ENCODE data around the gene TCF7L2.

DNA sequence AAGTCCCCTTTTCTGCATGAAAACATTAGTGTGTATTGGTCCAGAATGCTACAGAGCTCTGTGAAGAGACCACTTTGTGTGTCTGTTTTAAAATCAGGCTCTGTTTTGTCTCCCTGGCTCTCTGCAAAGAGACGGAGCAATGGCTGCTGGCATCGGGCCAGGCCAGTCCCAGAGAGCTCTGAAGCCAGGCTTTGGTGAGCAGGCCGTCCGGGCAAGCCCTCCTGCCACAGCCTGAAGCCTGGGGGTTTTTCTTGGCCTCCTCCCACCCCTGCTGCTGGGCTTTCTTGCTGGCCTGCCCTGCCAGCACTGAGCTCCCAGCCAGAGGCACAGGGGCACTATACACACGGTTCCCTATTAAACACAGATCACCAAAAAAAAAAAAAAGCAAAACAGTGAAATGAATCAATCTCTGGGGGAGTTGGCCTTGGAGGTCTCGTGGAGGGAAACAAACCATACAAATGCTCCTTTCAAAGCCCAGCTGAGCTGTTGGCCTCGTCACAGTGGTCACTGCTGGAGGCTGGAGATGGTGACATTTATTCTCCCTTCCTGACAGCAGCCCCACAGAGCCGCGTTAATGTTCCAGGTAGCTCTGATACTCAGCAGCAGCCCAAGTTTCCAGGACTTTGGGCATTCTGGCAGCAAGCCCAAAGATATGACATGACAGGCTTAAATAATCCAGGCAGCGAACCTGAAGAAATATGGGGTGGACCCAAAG is 237.2 kb downstream of the TCF7L2 start:
- TF ChIP-seq, protein P1, sequence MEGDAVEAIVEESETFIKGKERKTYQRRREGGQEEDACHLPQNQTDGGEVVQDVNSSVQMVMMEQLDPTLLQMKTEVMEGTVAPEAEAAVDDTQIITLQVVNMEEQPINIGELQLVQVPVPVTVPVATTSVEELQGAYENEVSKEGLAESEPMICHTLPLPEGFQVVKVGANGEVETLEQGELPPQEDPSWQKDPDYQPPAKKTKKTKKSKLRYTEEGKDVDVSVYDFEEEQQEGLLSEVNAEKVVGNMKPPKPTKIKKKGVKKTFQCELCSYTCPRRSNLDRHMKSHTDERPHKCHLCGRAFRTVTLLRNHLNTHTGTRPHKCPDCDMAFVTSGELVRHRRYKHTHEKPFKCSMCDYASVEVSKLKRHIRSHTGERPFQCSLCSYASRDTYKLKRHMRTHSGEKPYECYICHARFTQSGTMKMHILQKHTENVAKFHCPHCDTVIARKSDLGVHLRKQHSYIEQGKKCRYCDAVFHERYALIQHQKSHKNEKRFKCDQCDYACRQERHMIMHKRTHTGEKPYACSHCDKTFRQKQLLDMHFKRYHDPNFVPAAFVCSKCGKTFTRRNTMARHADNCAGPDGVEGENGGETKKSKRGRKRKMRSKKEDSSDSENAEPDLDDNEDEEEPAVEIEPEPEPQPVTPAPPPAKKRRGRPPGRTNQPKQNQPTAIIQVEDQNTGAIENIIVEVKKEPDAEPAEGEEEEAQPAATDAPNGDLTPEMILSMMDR (IDR thresholded peaks at IDR 0.05) = no peak
- TF ChIP-seq POLR2AphosphoS5 (IDR thresholded peaks at IDR 0.05) (no peak), POLR2A (IDR thresholded peaks at IDR 0.05) (no peak)
